Adipocyte (in vitro differentiated cells): Measurements from ENCODE around the gene PAGE4.

Experiments
- DNase-seq: peaks from one replicate; pipeline ENCODE4 v3.0.0-alpha.2; 2015; ENCODE audit warnings: low read depth
- H3K27me3 ChIP-seq: replicated peaks from 2 replicates; pipeline ENCODE4 v1.7.0; 2013; ENCODE audit warnings: mild to moderate bottlenecking, low read length, moderate library complexity; ENCODE audit not compliant: control insufficient read depth, insufficient read depth
- H3K36me3 ChIP-seq: 2 replicates; pipeline ENCODE4 v1.7.0; 2013; ENCODE audit warnings: low read length, mild to moderate bottlenecking, moderate library complexity; ENCODE audit not compliant: control insufficient read depth, insufficient read depth, severe bottlenecking
- H3K4me1 ChIP-seq: 2 replicates; pipeline ENCODE4 v1.7.0; 2013; ENCODE audit warnings: mild to moderate bottlenecking, low read length, moderate library complexity; ENCODE audit not compliant: control insufficient read depth, insufficient read depth
- H3K4me3 ChIP-seq: 2 replicates; pipeline ENCODE4 v1.7.0; 2013; ENCODE audit warnings: mild to moderate bottlenecking, low read length, moderate library complexity
- H3K9ac ChIP-seq: 2 replicates; pipeline ENCODE4 v1.7.0; 2013; ENCODE audit warnings: mild to moderate bottlenecking, low read length, moderate library complexity
- H3K9me3 ChIP-seq: 2 replicates; pipeline ENCODE4 v1.7.0; 2013; ENCODE audit warnings: mild to moderate bottlenecking, low read length, moderate library complexity; ENCODE audit not compliant: control insufficient read depth

Gene PAGE4, protein sequence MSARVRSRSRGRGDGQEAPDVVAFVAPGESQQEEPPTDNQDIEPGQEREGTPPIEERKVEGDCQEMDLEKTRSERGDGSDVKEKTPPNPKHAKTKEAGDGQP

GRCh38 chrX:49829016-49829415 lies at the start of gene PAGE4:
Gene PAGE4 (plus strand): TSS chrX:49829303. CDS start chrX:49830429, 1,126 bp downstream.
- peaks cover 46% of the 10 kb centered on the region for H3K27me3 ChIP-seq
- no peak within 1 kb of the TSS for H3K9ac ChIP-seq
- H3K4me1 ChIP-seq = no peaks in the 10 kb centered on the region
- H3K4me3 ChIP-seq = no peak within 1 kb of the TSS
- peaks cover 8% of the 10 kb centered on the region for H3K9me3 ChIP-seq
- H3K36me3 ChIP-seq = no peaks in the 10 kb centered on the region
- DNase-seq = no peak

DNA sequence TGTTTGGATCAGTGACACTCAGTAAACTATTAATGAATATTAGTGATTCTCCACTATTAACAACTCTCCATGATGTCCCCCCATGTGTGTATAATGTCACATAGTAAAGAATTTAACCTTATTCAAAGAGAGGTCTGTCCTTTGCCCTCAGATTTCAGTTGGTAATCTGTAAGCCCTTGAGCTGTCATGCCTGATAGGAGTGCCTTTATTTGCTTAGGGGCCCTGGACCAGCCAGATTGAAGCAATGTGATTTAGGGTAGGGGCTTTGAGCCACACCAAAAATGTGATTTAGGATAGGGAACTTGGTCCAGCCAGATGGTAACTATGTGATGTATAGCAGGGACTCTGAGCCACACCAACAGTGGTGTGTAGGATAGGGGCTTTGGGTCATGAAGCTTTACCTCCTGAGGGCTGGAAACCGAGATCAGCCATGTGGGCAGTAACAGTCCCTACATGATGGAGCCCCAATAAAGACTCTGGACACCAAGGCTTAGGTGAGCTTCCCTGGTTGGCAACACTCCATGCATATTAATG lies 44.3 kb upstream of the PAGE4 start:
- Histone ChIP-seq H3K9ac (no peak overlapping the region), H3K27me3 (peaks cover 17% of the 10 kb centered on the region), H3K9me3 (peaks cover 2% of the 10 kb centered on the region), H3K4me1 (no peaks in the 10 kb centered on the region), H3K4me3 (no peak overlapping the region), H3K36me3 (no peaks in the 10 kb centered on the region)
- DNase-seq = no peak

- Histone ChIP-seq H3K9ac (no peak overlapping the region), H3K4me3 (no peak overlapping the region), H3K9me3 (peaks cover 45% of the 10 kb centered on the region), H3K27me3 (peaks cover 24% of the 10 kb centered on the region), H3K36me3 (no peaks in the 10 kb centered on the region), H3K4me1 (peaks cover 4% of the 10 kb centered on the region)
- DNase-seq = no peak
These were observed 36.7 kb upstream of the PAGE4 start for GRCh38 chrX:49792376-49792775.

DNA sequence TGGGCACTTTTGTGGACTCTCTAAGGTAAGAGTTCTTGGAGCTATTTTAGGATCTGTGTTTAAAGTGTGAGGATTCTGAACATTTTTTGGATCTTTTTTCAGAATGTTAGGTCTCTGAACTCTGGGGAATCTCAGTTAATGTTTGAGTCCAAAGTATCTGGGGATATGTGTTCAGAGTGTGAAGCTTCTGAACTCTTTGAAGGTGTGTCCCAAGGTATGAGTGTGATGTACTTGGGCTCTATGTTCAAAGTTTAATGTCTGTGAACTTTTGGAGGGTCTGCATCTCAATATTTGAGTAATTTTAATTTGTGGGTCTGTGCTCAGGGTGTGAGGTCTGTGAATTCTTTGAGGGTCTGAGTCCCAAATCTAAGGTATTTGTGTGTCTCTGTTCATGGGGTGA lies 35.4 kb upstream of the PAGE4 start:
- Histone ChIP-seq H3K9ac (no peak overlapping the region), H3K9me3 (peaks cover 51% of the 10 kb centered on the region), H3K4me1 (peaks cover 4% of the 10 kb centered on the region), H3K27me3 (peaks cover 27% of the 10 kb centered on the region), H3K4me3 (no peak overlapping the region), H3K36me3 (no peaks in the 10 kb centered on the region)
- no peak for DNase-seq

DNA sequence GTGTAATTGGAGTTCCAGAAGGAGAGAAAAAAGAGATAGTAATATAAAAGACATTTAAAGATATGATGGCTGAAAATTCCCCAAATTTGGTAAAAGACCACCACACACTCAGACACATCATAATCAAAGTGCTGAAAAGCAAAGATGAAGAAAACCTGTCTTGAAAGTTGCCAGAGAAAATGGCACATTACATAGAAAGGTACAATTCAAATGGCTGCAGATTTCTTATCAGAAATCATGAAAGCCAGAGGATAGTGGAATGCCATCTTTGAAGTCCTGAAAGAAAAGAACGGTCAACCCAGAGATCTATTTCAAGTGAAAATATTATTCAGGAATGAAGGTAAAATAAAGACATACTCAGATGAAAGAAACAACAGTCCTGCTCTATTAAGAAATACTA lies 29.3 kb upstream of the PAGE4 start:
- Histone ChIP-seq H3K4me3 (no peak overlapping the region), H3K9me3 (peaks cover 54% of the 10 kb centered on the region), H3K9ac (no peak overlapping the region), H3K36me3 (no peaks in the 10 kb centered on the region), H3K4me1 (no peaks in the 10 kb centered on the region), H3K27me3 (peaks cover 13% of the 10 kb centered on the region)
- DNase-seq = no peak

DNA sequence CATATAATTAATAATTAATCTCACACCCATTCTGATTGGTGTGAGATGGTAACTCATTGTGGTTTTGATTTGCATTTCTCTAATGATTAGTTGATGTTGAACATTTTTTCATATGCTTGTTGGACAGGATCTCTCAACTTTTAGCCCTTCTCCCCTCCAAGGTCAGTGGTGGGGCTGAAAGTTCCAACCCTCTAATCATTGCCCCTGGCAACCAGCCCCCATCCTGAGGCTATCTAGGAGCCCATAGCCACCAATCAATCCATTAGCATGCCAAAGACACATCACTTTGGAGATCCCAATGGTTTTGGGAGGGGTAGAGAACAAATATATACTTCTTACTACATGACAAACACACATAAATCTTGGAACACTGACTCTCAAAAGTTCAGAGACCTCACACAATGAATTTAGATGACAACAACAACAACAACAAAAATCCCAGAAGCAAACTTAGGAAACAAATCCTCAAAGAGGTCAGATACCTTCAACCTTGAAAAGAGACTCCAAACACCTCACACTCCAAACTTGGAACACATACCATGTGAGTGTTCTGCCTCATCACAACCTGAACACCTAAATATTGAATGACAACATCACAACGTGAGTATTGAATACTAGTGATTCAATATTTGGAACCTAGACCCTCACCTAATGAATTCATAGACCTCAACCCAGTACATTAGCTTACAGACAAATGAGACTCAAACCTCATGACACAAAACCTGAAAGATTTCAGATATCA lies 19.0 kb upstream of the PAGE4 start:
- H3K4me1 ChIP-seq = no peaks in the 10 kb centered on the region
- peaks cover 53% of the 10 kb centered on the region for H3K9me3 ChIP-seq
- no peaks in the 10 kb centered on the region for H3K36me3 ChIP-seq
- no peak for DNase-seq
- no peak overlapping the region for H3K9ac ChIP-seq
- no peak overlapping the region for H3K4me3 ChIP-seq
- H3K27me3 ChIP-seq = peaks cover 12% of the 10 kb centered on the region

DNA sequence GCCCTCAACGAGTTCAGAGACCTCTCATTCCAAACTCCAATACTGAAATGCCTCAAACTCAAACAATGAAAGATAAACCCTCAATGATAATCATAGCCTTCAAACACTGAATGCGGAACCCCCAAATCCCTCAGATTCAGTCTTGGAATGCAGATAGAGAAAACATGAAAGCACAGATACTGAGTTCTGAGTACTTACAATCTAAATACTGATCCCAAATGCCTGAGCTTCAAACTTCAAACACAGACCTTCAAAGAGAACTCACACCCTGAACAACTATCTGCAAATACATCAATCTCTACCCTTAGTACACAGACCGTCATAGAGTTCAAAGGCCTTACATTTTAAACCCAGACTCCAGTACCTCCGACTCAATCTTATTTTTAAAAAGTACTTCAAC lies 16.9 kb upstream of the PAGE4 start:
- peaks cover 10% of the 10 kb centered on the region for H3K27me3 ChIP-seq
- no peak for DNase-seq
- H3K9ac ChIP-seq = no peak overlapping the region
- peaks cover 47% of the 10 kb centered on the region for H3K9me3 ChIP-seq
- no peaks in the 10 kb centered on the region for H3K4me1 ChIP-seq
- H3K4me3 ChIP-seq = no peak overlapping the region
- H3K36me3 ChIP-seq = no peaks in the 10 kb centered on the region

DNA sequence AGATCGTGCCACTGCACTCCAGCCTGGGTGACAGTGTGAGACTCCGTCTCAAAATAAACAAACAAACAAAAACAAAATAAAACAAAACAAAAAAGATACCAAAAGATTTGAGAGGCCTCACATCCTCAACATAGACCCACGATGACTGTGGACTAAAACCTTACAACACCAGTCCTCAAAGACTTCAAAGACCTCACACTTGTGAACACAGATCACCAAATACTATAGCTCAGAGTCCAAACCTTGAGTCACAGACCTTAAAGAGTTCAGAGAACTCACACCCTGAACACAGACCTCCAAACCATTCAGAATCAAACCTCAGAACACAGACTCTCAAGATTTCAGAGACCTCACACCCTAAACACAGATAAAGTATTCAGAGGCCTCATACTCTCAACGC lies 12.7 kb upstream of the PAGE4 start:
- no peak overlapping the region for H3K9ac ChIP-seq
- no peaks in the 10 kb centered on the region for H3K4me1 ChIP-seq
- H3K36me3 ChIP-seq = no peaks in the 10 kb centered on the region
- H3K4me3 ChIP-seq = no peak overlapping the region
- H3K27me3 ChIP-seq = peaks cover 16% of the 10 kb centered on the region
- no peak for DNase-seq
- H3K9me3 ChIP-seq = peaks cover 36% of the 10 kb centered on the region

- DNase-seq = peak; percentile 43
- H3K4me3 ChIP-seq = no peak overlapping the region
- H3K9me3 ChIP-seq = no peaks in the 10 kb centered on the region
- H3K36me3 ChIP-seq = no peaks in the 10 kb centered on the region
- H3K27me3 ChIP-seq = peaks cover 40% of the 10 kb centered on the region
- no peak overlapping the region for H3K9ac ChIP-seq
- H3K4me1 ChIP-seq = no peaks in the 10 kb centered on the region
These were observed 9.3 kb downstream of the PAGE4 start for GRCh38 chrX:49838374-49838773.

DNA sequence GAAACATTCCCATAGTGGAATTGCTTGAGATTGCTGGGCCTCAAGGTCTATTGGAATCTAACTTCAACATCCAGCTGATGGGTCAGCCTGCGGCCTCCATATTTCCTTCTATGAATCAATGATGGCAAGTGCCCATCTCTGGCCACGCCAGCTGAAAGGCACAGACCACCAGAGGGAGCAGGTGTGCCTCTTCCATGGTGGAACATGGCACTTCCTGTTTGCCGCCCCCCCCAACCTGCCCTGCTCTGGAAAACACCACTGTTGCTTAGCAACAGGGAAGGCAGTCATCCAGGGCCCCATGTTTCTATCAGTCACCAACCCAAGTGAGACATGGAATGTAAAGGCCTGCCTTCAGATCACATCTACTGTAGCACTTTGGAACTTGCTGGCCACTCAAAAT lies 11.6 kb downstream of the PAGE4 start:
- peak; percentile 30 for DNase-seq
- Histone ChIP-seq H3K4me1 (no peaks in the 10 kb centered on the region), H3K36me3 (no peaks in the 10 kb centered on the region)

GRCh38 chrX:49842621-49843020 lies 13.5 kb downstream of the PAGE4 start:
- Histone ChIP-seq H3K9ac (no peak overlapping the region), H3K9me3 (peaks cover 29% of the 10 kb centered on the region), H3K4me1 (no peaks in the 10 kb centered on the region), H3K36me3 (no peaks in the 10 kb centered on the region), H3K27me3 (peaks cover 28% of the 10 kb centered on the region), H3K4me3 (no peak overlapping the region)
- DNase-seq = no peak

More for the DNA sequence above, 11.6 kb downstream of the PAGE4 start:
- Histone ChIP-seq H3K9me3 (peaks cover 9% of the 10 kb centered on the region), H3K4me3 (no peak overlapping the region), H3K9ac (no peak overlapping the region), H3K27me3 (peaks cover 33% of the 10 kb centered on the region)
